Stimulated activated CD8-positive, alpha-beta memory T cell treated with anti-CD3 and anti-CD28 coated beads, Interleukin-12 subunit alpha, Interleukin-12 subunit beta, amount 100 ng/mL, for 24 hours (primary cell): ENCODE results near the gene ETV3.

Experiments
- DNase-seq: peaks from one replicate; pipeline ENCODE4 v3.0.0-alpha.2; 2020; ENCODE audit errors: extremely low read depth

Gene ETV3

GRCh38 chr1:157139052-157139715, 989 bp upstream of the ETV3 start:
- no peak for DNase-seq

- DNase-seq = no peak
Observed at GRCh38 chr1:157137408-157138219, 581 bp downstream of the ETV3 start.

- no peak for DNase-seq
Observed at GRCh38 chr1:157137046-157137407, 1.2 kb downstream of the ETV3 start.

GRCh38 chr1:157136133-157136532, 2.1 kb downstream of the ETV3 start:
- no peak for DNase-seq

- no peak for DNase-seq
Observed at GRCh38 chr1:157135646-157136045, 2.5 kb downstream of the ETV3 start.

- no peak for DNase-seq
Observed at GRCh38 chr1:157135070-157135469, 3.1 kb downstream of the ETV3 start.

GRCh38 chr1:157134442-157134841, 3.8 kb downstream of the ETV3 start:
- no peak for DNase-seq

- no peak for DNase-seq
Observed at GRCh38 chr1:157133426-157133825, 4.8 kb downstream of the ETV3 start.

GRCh38 chr1:157132616-157133167, 5.5 kb downstream of the ETV3 start:
- no peak for DNase-seq

- no peak for DNase-seq
Observed at GRCh38 chr1:157132111-157132510, 6.1 kb downstream of the ETV3 start.

- DNase-seq = no peak
Observed at GRCh38 chr1:157131281-157131680, 6.9 kb downstream of the ETV3 start.

- no peak for DNase-seq
Observed at GRCh38 chr1:157124855-157125254, 13.3 kb downstream of the ETV3 start.

GRCh38 chr1:157119448-157119847, 18.7 kb downstream of the ETV3 start:
- no peak for DNase-seq

- no peak for DNase-seq
Observed at GRCh38 chr1:157119008-157119407, 19.2 kb downstream of the ETV3 start.

- no peak for DNase-seq
Observed at GRCh38 chr1:157117527-157118057, 20.6 kb downstream of the ETV3 start.

GRCh38 chr1:157116737-157117103, 21.5 kb downstream of the ETV3 start:
- DNase-seq = no peak

- DNase-seq = no peak
Observed at GRCh38 chr1:157115851-157116736, 22.1 kb downstream of the ETV3 start.

- DNase-seq = no peak
Observed at GRCh38 chr1:157115429-157115838, 22.8 kb downstream of the ETV3 start.

GRCh38 chr1:157114183-157115121, 23.7 kb downstream of the ETV3 start:
- no peak for DNase-seq

- no peak for DNase-seq
Observed at GRCh38 chr1:157113631-157114030, 24.6 kb downstream of the ETV3 start.

- no peak for DNase-seq
Observed at GRCh38 chr1:157113106-157113505, 25.1 kb downstream of the ETV3 start.
